Activated B cell treated with CpG ODN at 0.5 μM for 24 hours (primary cell): ENCODE results near the gene SMAD1. TPM values are rescaled to one million over a fixed set of nuclear protein-coding genes. Genes with fewer than 3 reads are reported as not detected.

Experiments
- ATAC-seq: fragments of 200-7000 bp; cut with Tn5 transposase; one replicate; pipeline ENCODE4 v1.10.0; 2021; ENCODE audit warnings: low read depth, mild to moderate bottlenecking, moderate library complexity
- CTCF ChIA-PET: fragments of 350-600 bp; sonication (Branson Sonifier 250); formaldehyde crosslinking; loops from one replicate; lab custom pipeline; 2021; ENCODE audit warnings: antibody characterized with exemption; lab: Charles Lee
- POLR2A ChIA-PET: fragments of 350-600 bp; sonication (Branson Sonifier 250); formaldehyde crosslinking; loops from one replicate; lab custom pipeline; 2021; ENCODE audit warnings: antibody characterized with exemption; lab: Charles Lee
- DNase-seq: peaks from one replicate; pipeline ENCODE4 v3.0.0; 2022
- H3K27ac Mint-ChIP-seq: one replicate; pipeline ENCODE4 v1.8.0; 2020; ENCODE audit warnings: mixed read lengths
- H3K27me3 Mint-ChIP-seq: one replicate; pipeline ENCODE4 v1.8.0; 2021; ENCODE audit warnings: mixed read lengths
- H3K36me3 Mint-ChIP-seq: one replicate; pipeline ENCODE4 v1.8.0; 2021; ENCODE audit warnings: low read depth, mixed read lengths
- H3K4me1 Mint-ChIP-seq: one replicate; pipeline ENCODE4 v1.8.0; 2021; ENCODE audit warnings: mixed read lengths
- H3K4me3 Mint-ChIP-seq: one replicate; pipeline ENCODE4 v1.8.0; 2020; ENCODE audit warnings: mild to moderate bottlenecking, mixed read lengths
- H3K9me3 Mint-ChIP-seq: one replicate; pipeline ENCODE4 v1.8.0; 2020; ENCODE audit warnings: mixed read lengths
- intact Hi-C: fragments of 100-400 bp; cut with micrococcal nuclease; formaldehyde crosslinking; loops from one replicate; pipeline ENCODE4 v1.15.1; 2024
- total RNA-seq: library from RNA; stranded (reverse); gene quantifications from 2 replicates; pipeline ENCODE4 v1.2.3, GENCODE V29; 2022
- TF ChIP-seq, protein P1 (sequence below): fragments of 200-600 bp; IDR thresholded peaks from one replicate; pipeline ENCODE4 v1.8.0; 2022; ENCODE audit warnings: antibody characterized with exemption, mild to moderate bottlenecking

Gene SMAD1
- total RNA-seq, result not detected in 2 replicates

DNA sequence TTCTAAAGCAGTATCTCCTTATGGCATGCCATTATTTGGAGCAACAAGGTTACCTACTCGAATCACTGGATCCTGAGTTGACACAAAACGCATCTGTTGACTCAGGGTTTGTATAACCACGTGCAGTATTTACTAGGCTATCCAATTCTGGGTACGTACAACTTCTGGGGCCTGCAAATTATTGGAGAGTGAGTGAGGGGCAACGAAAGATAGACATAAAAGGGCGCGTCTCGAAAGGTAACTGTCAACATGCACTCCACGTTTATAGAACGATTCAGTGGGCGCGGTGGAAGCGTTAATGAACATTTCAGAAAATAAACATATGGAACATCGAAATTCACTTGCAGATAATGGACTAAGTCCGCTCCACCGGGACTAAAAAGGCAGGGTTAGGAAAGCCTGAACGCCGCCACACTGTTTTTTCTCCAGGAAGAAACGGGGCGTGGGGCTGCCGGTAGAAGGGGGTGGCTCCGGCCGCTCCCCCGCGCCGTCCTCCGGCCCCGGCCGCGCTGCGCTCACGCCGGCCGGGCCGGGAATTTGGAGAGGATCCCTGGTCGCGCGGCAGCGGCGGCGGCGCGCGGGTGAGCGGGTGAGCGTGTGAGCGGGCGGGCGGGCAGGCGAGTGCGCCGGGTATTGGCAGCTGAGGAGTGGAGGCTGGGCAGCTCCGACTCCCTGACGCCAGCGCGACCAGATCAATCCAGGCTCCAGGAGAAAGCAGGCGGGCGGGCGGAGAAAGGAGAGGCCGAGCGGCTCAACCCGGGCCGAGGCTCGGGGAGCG is at the start of gene SMAD1:
Gene SMAD1 (plus strand): TSS at position 690 of the 778 bp plus-strand sequence. CDS start 32,761 bp downstream, outside the sequence.
- no peak within 1 kb of the TSS for H3K27ac Mint-ChIP-seq
- peaks cover 11% of the 10 kb centered on the region for H3K4me1 Mint-ChIP-seq
- DNase-seq (peak; percentile 17), ATAC-seq (peak; percentile 49)
- intact Hi-C loops, result loop anchor here (5.0 kb wide), 1 partner anchor 299 kb away; the partner anchor contains the start of gene OTUD4
- H3K9me3 Mint-ChIP-seq, result peaks cover 3% of the 10 kb centered on the region
- TF ChIP-seq, protein P1, sequence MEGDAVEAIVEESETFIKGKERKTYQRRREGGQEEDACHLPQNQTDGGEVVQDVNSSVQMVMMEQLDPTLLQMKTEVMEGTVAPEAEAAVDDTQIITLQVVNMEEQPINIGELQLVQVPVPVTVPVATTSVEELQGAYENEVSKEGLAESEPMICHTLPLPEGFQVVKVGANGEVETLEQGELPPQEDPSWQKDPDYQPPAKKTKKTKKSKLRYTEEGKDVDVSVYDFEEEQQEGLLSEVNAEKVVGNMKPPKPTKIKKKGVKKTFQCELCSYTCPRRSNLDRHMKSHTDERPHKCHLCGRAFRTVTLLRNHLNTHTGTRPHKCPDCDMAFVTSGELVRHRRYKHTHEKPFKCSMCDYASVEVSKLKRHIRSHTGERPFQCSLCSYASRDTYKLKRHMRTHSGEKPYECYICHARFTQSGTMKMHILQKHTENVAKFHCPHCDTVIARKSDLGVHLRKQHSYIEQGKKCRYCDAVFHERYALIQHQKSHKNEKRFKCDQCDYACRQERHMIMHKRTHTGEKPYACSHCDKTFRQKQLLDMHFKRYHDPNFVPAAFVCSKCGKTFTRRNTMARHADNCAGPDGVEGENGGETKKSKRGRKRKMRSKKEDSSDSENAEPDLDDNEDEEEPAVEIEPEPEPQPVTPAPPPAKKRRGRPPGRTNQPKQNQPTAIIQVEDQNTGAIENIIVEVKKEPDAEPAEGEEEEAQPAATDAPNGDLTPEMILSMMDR, result no peak
- peak within 1 kb of the TSS; percentile 72 for H3K4me3 Mint-ChIP-seq
- ChIA-PET POLR2A (no interaction called here), CTCF (no interaction called here)
- H3K27me3 Mint-ChIP-seq, result peaks cover 40% of the 10 kb centered on the region
- no peaks in the 10 kb centered on the region for H3K36me3 Mint-ChIP-seq

DNA sequence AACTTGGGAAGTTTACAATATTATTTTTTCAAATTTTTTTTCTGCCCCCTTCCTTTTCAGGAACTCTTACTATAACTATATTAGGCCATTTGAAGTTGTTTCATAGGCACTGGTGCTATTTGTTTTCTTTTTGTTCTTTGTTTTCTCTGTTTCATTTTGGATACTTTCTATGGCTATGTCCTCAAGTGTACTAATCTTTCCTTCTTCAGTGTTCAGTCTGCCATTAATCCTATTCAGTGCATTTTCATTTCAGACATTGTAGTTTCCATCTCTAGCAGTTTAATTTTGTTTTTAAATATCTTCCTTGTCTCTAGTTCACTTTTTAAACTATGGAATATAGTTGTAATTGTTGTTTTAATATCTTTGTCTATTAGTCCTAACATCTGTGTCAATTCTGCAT is 48.0 kb upstream of the SMAD1 start:
- no peak for DNase-seq
- Mint-ChIP-seq H3K27ac (no peak overlapping the region), H3K4me3 (no peak overlapping the region), H3K36me3 (no peaks in the 10 kb centered on the region), H3K27me3 (peaks cover 8% of the 10 kb centered on the region), H3K4me1 (no peaks in the 10 kb centered on the region), H3K9me3 (peaks cover 17% of the 10 kb centered on the region)
- ATAC-seq, result no peak
- TF ChIP-seq, protein P1, result no peak
- intact Hi-C loops, result no loop called here
- ChIA-PET POLR2A (no interaction called here), CTCF (no interaction called here)

DNA sequence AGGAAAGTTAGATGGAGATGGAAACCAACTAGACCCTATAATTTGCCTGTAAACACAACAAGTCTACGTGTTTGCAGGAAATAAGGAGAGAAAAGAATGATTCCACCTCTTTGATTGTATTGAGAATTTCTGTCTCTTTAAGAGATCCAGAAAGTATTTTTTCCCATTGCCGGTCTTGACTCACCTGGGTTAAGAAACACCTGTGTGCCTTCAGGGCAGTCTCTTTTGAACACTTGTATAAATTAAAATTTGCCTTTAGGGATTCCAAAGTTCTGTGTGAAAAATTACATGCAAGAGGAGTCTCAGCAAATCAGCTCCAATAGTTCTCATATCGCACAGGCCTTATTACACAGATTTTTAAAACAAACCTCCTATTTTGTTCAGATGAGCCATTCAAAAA is 46.0 kb upstream of the SMAD1 start:
- H3K4me3 Mint-ChIP-seq, result no peak overlapping the region
- POLR2A ChIA-PET, result no interaction called here

DNA sequence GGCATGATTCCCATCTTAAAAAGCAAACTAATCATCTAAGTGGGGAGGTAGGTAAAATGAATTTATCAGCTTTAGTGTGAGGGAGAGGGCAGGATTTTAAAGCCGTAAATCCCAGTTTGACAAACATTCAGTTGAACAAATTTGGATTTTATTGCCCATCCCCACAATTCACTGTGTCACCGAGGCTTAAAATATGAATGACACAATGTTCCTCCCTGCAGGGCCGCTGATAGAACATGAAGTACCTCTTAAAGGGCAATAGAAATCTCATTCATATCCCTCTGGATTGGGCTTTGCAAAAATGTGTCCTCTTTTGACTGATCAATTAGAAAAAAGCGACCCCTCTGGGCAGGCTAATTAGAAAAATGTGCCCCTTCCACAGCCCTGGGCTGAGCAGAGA is 45.5 kb upstream of the SMAD1 start:
- CTCF ChIA-PET, result no interaction called here
- no peaks in the 10 kb centered on the region for H3K27me3 Mint-ChIP-seq
- no peak overlapping the region for H3K27ac Mint-ChIP-seq
- ATAC-seq (no peak), DNase-seq (no peak)
- H3K4me3 Mint-ChIP-seq, result no peak overlapping the region
- H3K4me1 Mint-ChIP-seq, result no peaks in the 10 kb centered on the region
- no peaks in the 10 kb centered on the region for H3K36me3 Mint-ChIP-seq
- intact Hi-C loops, result no loop called here
- POLR2A ChIA-PET, result no interaction called here
- TF ChIP-seq, protein P1, result no peak
- peaks cover 17% of the 10 kb centered on the region for H3K9me3 Mint-ChIP-seq

More for the DNA sequence above, 46.0 kb upstream of the SMAD1 start:
- H3K9me3 Mint-ChIP-seq, result peaks cover 17% of the 10 kb centered on the region
- intact Hi-C loops, result no loop called here
- no peak overlapping the region for H3K27ac Mint-ChIP-seq
- H3K27me3 Mint-ChIP-seq, result peaks cover under 1% of the 10 kb centered on the region
- no peaks in the 10 kb centered on the region for H3K4me1 Mint-ChIP-seq
- ATAC-seq, result no peak
- H3K36me3 Mint-ChIP-seq, result no peaks in the 10 kb centered on the region
- CTCF ChIA-PET, result no interaction called here
- no peak for DNase-seq
- TF ChIP-seq, protein P1, result no peak

DNA sequence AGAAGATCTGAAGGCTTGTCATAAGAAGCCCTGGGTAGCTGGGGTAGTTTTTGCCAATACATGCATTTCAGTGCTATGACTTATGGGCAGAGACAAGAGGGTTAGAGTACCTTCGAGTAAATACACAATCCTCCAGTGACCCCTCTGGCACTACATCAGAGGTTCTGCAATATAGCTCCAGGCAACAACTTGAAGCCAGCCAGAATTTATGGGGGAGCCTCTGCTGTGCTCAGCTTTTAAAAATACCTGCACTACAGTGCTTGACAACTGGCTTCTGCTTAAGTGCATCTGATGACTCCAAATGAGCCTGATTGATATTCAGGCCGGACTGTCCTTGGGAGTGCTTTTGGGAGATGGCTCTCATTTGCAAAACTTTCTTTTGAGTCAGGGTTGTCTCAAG is 44.9 kb upstream of the SMAD1 start:
- POLR2A ChIA-PET, result no interaction called here
- CTCF ChIA-PET, result no interaction called here
- no peaks in the 10 kb centered on the region for H3K4me1 Mint-ChIP-seq
- DNase-seq (no peak), ATAC-seq (no peak)
- H3K27ac Mint-ChIP-seq, result no peak overlapping the region
- H3K36me3 Mint-ChIP-seq, result no peaks in the 10 kb centered on the region
- H3K27me3 Mint-ChIP-seq, result no peaks in the 10 kb centered on the region
- H3K9me3 Mint-ChIP-seq, result peaks cover 17% of the 10 kb centered on the region
- TF ChIP-seq, protein P1, result no peak
- intact Hi-C loops, result no loop called here
- H3K4me3 Mint-ChIP-seq, result no peak overlapping the region
